Measurements from ENCODE around the gene ARID3A. TPM values are rescaled to one million over a fixed set of nuclear protein-coding genes. Genes with fewer than 3 reads are reported as not detected.

Gene ARID3A
- total and polyA plus RNA-seq, 2 of the 8 experiments (the other 6 are each of a cell fraction or from before 2014, with no cell fraction given): 40.5 to 77.4 TPM

DNA sequence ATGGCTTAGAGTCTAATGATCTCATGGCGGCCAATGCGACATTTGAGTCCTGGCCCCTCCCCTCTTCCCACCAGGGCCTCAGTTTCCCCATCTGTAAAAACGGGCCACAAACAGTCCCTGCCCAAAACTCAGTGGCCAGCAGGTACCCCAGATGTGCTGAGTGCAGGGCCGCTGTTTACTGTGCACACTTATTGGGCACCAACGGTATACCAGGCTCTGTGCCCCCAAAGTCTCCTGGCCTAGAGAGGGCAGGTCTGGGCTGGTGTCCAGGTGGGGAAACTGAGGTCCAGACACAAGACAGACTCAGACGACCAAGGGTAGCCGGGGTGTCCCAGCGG is 34.7 kb downstream of the ARID3A start:
- Histone ChIP-seq H3K27me3 (replicated peaks in 1 of 4; ENCODE audit: control insufficient read depth in 3 of 4, extremely low read depth in 1 of 4, insufficient read depth in 3 of 4, low read length in 3 of 4) (no peaks in the 10 kb centered on the region), H4K8ac (ENCODE audit: extremely low read depth, insufficient read depth, low read length) (peak overlapping the region; percentile 66), H3K9ac (replicated peaks in 1 of 4; ENCODE audit: extremely low read depth in 1 of 4, low read depth in 3 of 4, low read length in 3 of 4) (no peak overlapping the region), H3K14ac (ENCODE audit: insufficient read length) (no peak overlapping the region), H2BK5ac (ENCODE audit: low read depth, low read length) (no peak overlapping the region), H4K5ac (ENCODE audit: insufficient read length, low read depth, low read length) (no peak overlapping the region), H4K20me1 (replicated peaks in 1 of 2; ENCODE audit: control insufficient read depth in 1 of 2, insufficient read depth in 2 of 2, low read length in 2 of 2) (peaks cover 0 to 3% of the 10 kb centered on the region in 2 experiments), H3K4me2 (ENCODE audit: insufficient read depth in 1 of 2, low read depth in 2 of 2, low read length in 2 of 2) (no peak overlapping the region), H3K79me1 (ENCODE audit: low read depth, low read length) (peaks cover 4% of the 10 kb centered on the region; the same call in 1 of the 2 replicates), H2BK15ac (ENCODE audit: low read length) (no peak overlapping the region), H2BK12ac (ENCODE audit: low read depth, low read length) (0 out of 2 replicates have a peak overlapping the region, but pooled peaks have one; percentile 27), H3K36me3 (ENCODE audit: control insufficient read depth in 2 of 4, insufficient read depth in 4 of 4, low read length in 3 of 4) (peaks cover 2 to 18% (median 11%) of the 10 kb centered on the region in 4 experiments), H4K91ac (replicated peaks; ENCODE audit: insufficient read length, low read length) (no peak overlapping the region), H3K27ac (ENCODE audit: low read depth, low read length) (no peak overlapping the region), H2AK5ac (ENCODE audit: low read depth, low read length) (no peak overlapping the region), H3K4me1 (replicated peaks in 1 of 4; ENCODE audit: control insufficient read depth in 3 of 4, insufficient read depth in 4 of 4, low read length in 3 of 4) (peaks cover 5 to 22% (median 14%) of the 10 kb centered on the region in 4 experiments), H2BK20ac (ENCODE audit: low read length) (no peak overlapping the region), H3K23me2 (ENCODE audit: low read depth, low read length) (no peaks in the 10 kb centered on the region), H3K4me3 (ENCODE audit: extremely low read depth in 1 of 4, insufficient read depth in 2 of 4, low read depth in 3 of 4, low read length in 4 of 4) (no peak overlapping the region), H3K23ac (ENCODE audit: insufficient read length) (no peak overlapping the region), H3K56ac (replicated peaks; ENCODE audit: insufficient read length, low read depth, low read length) (no peak overlapping the region), H3K9me3 (ENCODE audit: insufficient read depth in 2 of 2, low read depth in 1 of 2, low read length in 1 of 2) (peaks cover 0 to 3% of the 10 kb centered on the region in 2 experiments; a peak in 1 of 4 replicates), H2BK120ac (replicated peaks; ENCODE audit: low read depth, low read length) (no peak overlapping the region), H3K4ac (replicated peaks; ENCODE audit: insufficient read length, low read depth, low read length) (no peak overlapping the region), H2AFZ (ENCODE audit: low read length) (no peak overlapping the region), H3K79me2 (ENCODE audit: control insufficient read depth in 1 of 2, insufficient read depth in 2 of 2, low read length in 2 of 2) (peaks cover 0 to 8% of the 10 kb centered on the region in 2 experiments; a peak in 1 of 4 replicates), H3K18ac (ENCODE audit: extremely low read depth, low read length) (peak overlapping the region; percentile 48)
- FAIRE-seq (no peak), DNase-seq (ENCODE audit: low read depth in 1 of 2, low spot score in 2 of 2) (no peak)
- no peak for TF ChIP-seq BRCA1 (IDR thresholded peaks at IDR 0.05; ENCODE audit: low read depth, low read length)
- ChIA-PET POLR2A (ENCODE audit: partially characterized antibody) (interaction anchor here (1.0 kb wide), 1 partner anchor 24 kb away, joined by 4 read pairs; no protein-coding TSS in a partner anchor), CTCF (ENCODE audit: partially characterized antibody) (interaction anchor here (0.8 to 2.7 kb wide), 4 partner anchors 9 to 22 kb away, joined by 4 to 18 read pairs (median 9); no protein-coding TSS in a partner anchor)
- 94% methylated on average over 8 of the region's 8 CpGs; no CpG with 5 or more reads in 1 of the 2 experiments for WGBS, 2 experiments (ENCODE audit: extremely low coverage in 1 of 2, insufficient coverage in 1 of 2, insufficient read length in 1 of 2, insufficient replicate concordance in 2 of 2, low coverage in 1 of 2, low lambda C conversion rate in 2 of 2, missing lambda C conversion rate in 1 of 2)
